IMR-90 (cell line): ENCODE results near the gene PPP1R14B. TPM values are rescaled to one million over a fixed set of nuclear protein-coding genes. Genes with fewer than 3 reads are reported as not detected.

Experiments
- ATAC-seq: fragments of 200-7000 bp; cut with Tn5 transposase; 2 replicates; pipeline ENCODE4 v1.9.1; 2020; ENCODE audit warnings: low read depth, mild to moderate bottlenecking, moderate library complexity
- BruUV-seq: library from RNA; stranded (reverse); fragments of 400-500 nt; replicated peaks from 2 replicates; lab custom pipeline; 2021; lab: Mats Ljungman, UMichigan
- CTCF ChIA-PET: fragments of 300-600 bp; formaldehyde crosslinking; extraction: SDS; loops from one replicate; lab custom pipeline; 2021; ENCODE audit warnings: antibody characterized with exemption; lab: Yijun Ruan, JAX
- POLR2A ChIA-PET: fragments of 300-600 bp; sonication (Branson Sonifier 250); formaldehyde crosslinking; loops from one replicate; lab custom pipeline; 2022; ENCODE audit warnings: antibody characterized with exemption; ENCODE audit not compliant: unreplicated experiment; lab: Charles Lee
- DNase-seq: peaks from one replicate; pipeline ENCODE4 v3.0.0; 2013
- H2AFZ ChIP-seq: replicated peaks from 2 replicates; pipeline ENCODE3; 2013; ENCODE audit warnings: low read length, mild to moderate bottlenecking; ENCODE audit not compliant: poor library complexity
- H2AK5ac ChIP-seq: 2 replicates; pipeline ENCODE4 v1.6.1; 2013; ENCODE audit warnings: low read depth, low read length, inconsistent platforms
- H2AK9ac ChIP-seq: replicated peaks from 2 replicates; pipeline ENCODE3; 2013; ENCODE audit warnings: mild to moderate bottlenecking, low read depth, low read length, moderate library complexity; ENCODE audit not compliant: poor library complexity
- H2BK120ac ChIP-seq: 2 replicates; pipeline ENCODE4 v1.6.1; 2013; ENCODE audit warnings: low read depth, low read length, inconsistent platforms
- H2BK15ac ChIP-seq: 3 replicates; pipeline ENCODE4 v1.6.1; 2013; ENCODE audit warnings: low read depth, low read length, inconsistent platforms
- H2BK20ac ChIP-seq: 2 replicates; pipeline ENCODE4 v1.6.1; 2013; ENCODE audit warnings: low read depth, mild to moderate bottlenecking, inconsistent platforms, low read length, moderate library complexity
- H2BK5ac ChIP-seq: 2 replicates; pipeline ENCODE4 v1.6.1; 2013; ENCODE audit warnings: mild to moderate bottlenecking, low read depth, low read length, inconsistent platforms; ENCODE audit not compliant: poor library complexity, severe bottlenecking
- H3K14ac ChIP-seq: replicated peaks from 2 replicates; pipeline ENCODE4 v1.6.1; 2013; ENCODE audit warnings: low read depth, low read length, inconsistent platforms
- H3K18ac ChIP-seq: 2 replicates; pipeline ENCODE4 v1.6.1; 2013; ENCODE audit warnings: low read depth, low read length, control low read depth
- H3K23ac ChIP-seq: 2 replicates; pipeline ENCODE4 v1.6.1; 2013; ENCODE audit warnings: low read depth, low read length, inconsistent platforms
- H3K27ac ChIP-seq: 2 replicates; pipeline ENCODE4 v1.5.1; 2013; ENCODE audit warnings: mild to moderate bottlenecking, control low read depth, low read length; ENCODE audit not compliant: insufficient read depth
- H3K27me3 ChIP-seq: 2 replicates; pipeline ENCODE4 v1.6.1; 2013; ENCODE audit warnings: low read length; ENCODE audit not compliant: control insufficient read depth, insufficient read depth
- H3K36me3 ChIP-seq: 2 replicates; pipeline ENCODE4 v1.6.1; 2013; ENCODE audit warnings: low read length, mixed read lengths; ENCODE audit not compliant: control insufficient read depth, insufficient read depth
- H3K4ac ChIP-seq: 2 replicates; pipeline ENCODE4 v1.6.1; 2013; ENCODE audit warnings: low read depth, low read length, inconsistent platforms
- H3K4me1 ChIP-seq: 2 replicates; pipeline ENCODE4 v1.6.1; 2013; ENCODE audit warnings: low read length, mixed read lengths; ENCODE audit not compliant: control insufficient read depth, insufficient read depth
- H3K4me2 ChIP-seq: 2 replicates; pipeline ENCODE4 v1.6.1; 2013; ENCODE audit warnings: low read depth, mild to moderate bottlenecking, control low read depth, low read length, moderate library complexity
- H3K4me3 ChIP-seq: 2 replicates; pipeline ENCODE4 v1.5.1; 2013; ENCODE audit warnings: low read depth, mild to moderate bottlenecking, control low read depth, low read length, moderate library complexity; ENCODE audit not compliant: insufficient read depth
- H3K56ac ChIP-seq: 2 replicates; pipeline ENCODE4 v1.6.1; 2013; ENCODE audit warnings: low read length, inconsistent platforms; ENCODE audit not compliant: insufficient read depth; ENCODE audit errors: extremely low read depth
- H3K79me1 ChIP-seq, 2 experiments: 2 replicates each; pipeline ENCODE4 v1.6.1; 2013; ENCODE audit warnings: low read length in 2 of 2, inconsistent platforms in 1 of 2, low read depth in 1 of 2
- H3K9ac ChIP-seq: 2 replicates; pipeline ENCODE4 v1.6.1; 2013; ENCODE audit warnings: low read depth, low read length, control low read depth
- H3K9me1 ChIP-seq: 2 replicates; pipeline ENCODE4 v1.6.1; 2013; ENCODE audit warnings: low read length, inconsistent platforms; ENCODE audit not compliant: insufficient read depth
- H3K9me3 ChIP-seq: 2 replicates; pipeline ENCODE4 v1.6.1; 2013; ENCODE audit warnings: low read length; ENCODE audit not compliant: control insufficient read depth, insufficient read depth
- H4K20me1 ChIP-seq: 2 replicates; pipeline ENCODE4 v1.6.1; 2013; ENCODE audit warnings: low read length, inconsistent platforms; ENCODE audit not compliant: insufficient read depth
- H4K5ac ChIP-seq: 2 replicates; pipeline ENCODE4 v1.6.1; 2013; ENCODE audit warnings: mild to moderate bottlenecking, low read depth, low read length, control low read depth
- H4K8ac ChIP-seq, 2 experiments: 2 replicates each; pipeline ENCODE4 v1.6.1; 2013; ENCODE audit warnings: low read depth in 2 of 2, low read length in 2 of 2, control low read depth in 1 of 2, inconsistent platforms in 1 of 2
- H4K91ac ChIP-seq: 2 replicates; pipeline ENCODE4 v1.6.1; 2013; ENCODE audit warnings: low read depth, low read length, inconsistent platforms; ENCODE audit not compliant: insufficient read depth
- MAFK ChIP-seq: IDR thresholded peaks from 2 replicates; pipeline ENCODE4 v1.6.1; 2012; ENCODE audit warnings: low read depth, low read length, improper control_type of control experiment
- RAD21 ChIP-seq: IDR thresholded peaks from 2 replicates; pipeline ENCODE4 v1.6.1; 2012; ENCODE audit warnings: low read length, improper control_type of control experiment
- WGBS, 2 experiments: methylation state at CpG; one replicate each; pipeline versions ENCODE4 v1.1.5 to v1.1.7; 2013; ENCODE audit warnings: missing lambda C conversion rate in 2 of 2; ENCODE audit not compliant: insufficient read length in 1 of 2; ENCODE audit errors: extremely low coverage in 2 of 2; 5-methylcytosine and 5-hydroxymethylcytosine counted together
- dilution Hi-C: fragments of 300-500 bp; cut with HindIII; formaldehyde crosslinking; loops from one replicate; pipeline ENCODE4 v1.14.3; 2018; ENCODE audit warnings: low sequenced_read_pairs; ENCODE audit not compliant: unreplicated experiment
- in situ Hi-C: fragments of 300-500 bp; cut with MboI; formaldehyde crosslinking; loops from 3 replicates; pipeline ENCODE4 v1.14.3; 2019; ENCODE audit warnings: low sequenced_read_pairs, inconsistent platforms, mixed read lengths
- intact Hi-C: fragments of 100-400 bp; cut with micrococcal nuclease; formaldehyde crosslinking; loops from 2 replicates; pipeline ENCODE4 v1.10.0; 2022
- polyA plus RNA-seq, 3 experiments: library from polyadenylated mRNA; depleted of rRNA; stranded (reverse); fragments of >200 nt; gene quantifications; 2 replicates each; pipeline ENCODE4 v1.2.3, GENCODE V29; 2012; ENCODE audit warnings: low replicate concordance in 1 of 3
- total RNA-seq: library from RNA; depleted of rRNA; stranded (reverse); fragments of >200 nt; gene quantifications from 2 replicates; pipeline ENCODE4 v1.2.3, GENCODE V29; 2012

PPP1R14B gene
- total and polyA plus RNA-seq, 2 of the 4 experiments (the other 2 are of a cell fraction): 176 to 257 TPM

GRCh38 chr11:64222651-64223000 is 24.1 kb downstream of the PPP1R14B start:
- no TSS peak for BruUV-seq
- Histone ChIP-seq H3K4me2 (no peak overlapping the region), H4K91ac (no peak overlapping the region), H3K36me3 (peaks cover 5% of the 10 kb centered on the region), H2BK20ac (no peak overlapping the region), H3K18ac (no peak overlapping the region), H4K5ac (no peak overlapping the region), H3K79me1 (peaks cover 22 to 37% of the 10 kb centered on the region in 2 experiments; a peak in 3 of 4 replicates), H3K4me1 (peaks cover 14% of the 10 kb centered on the region), H3K27ac (no peak overlapping the region), H2BK15ac (no peak overlapping the region), H4K20me1 (no peaks in the 10 kb centered on the region; the same call in 1 of the 2 replicates), H2AK9ac (no peak overlapping the region), H3K4ac (no peak overlapping the region), H3K23ac (no peak overlapping the region), H3K4me3 (no peak overlapping the region), H2BK5ac (no peak overlapping the region), H3K27me3 (no peaks in the 10 kb centered on the region), H3K9ac (no peak overlapping the region), H2BK120ac (no peak overlapping the region), H4K8ac (no peak overlapping the region), H2AK5ac (no peak overlapping the region), H3K56ac (no peak overlapping the region), H3K9me1 (peaks cover 24% of the 10 kb centered on the region), H2AFZ (no peak overlapping the region), H3K14ac (no peak overlapping the region), H3K9me3 (no peaks in the 10 kb centered on the region)
- dilution Hi-C loops: no loop called here
- ChIA-PET POLR2A (no interaction called here), CTCF (no interaction called here)
- WGBS, 2 experiments: 82% methylated on average over 4 of the region's 9 CpGs; no CpG with 5 or more reads in 1 of the 2 experiments
- no peak for ATAC-seq
- TF ChIP-seq MAFK: no peak
- no peak for TF ChIP-seq RAD21
- intact Hi-C loops: no loop called here
- DNase-seq: no peak
- in situ Hi-C loops: no loop called here
